NCI-H82 (cell line): ENCODE results near the gene MFSD8.
A peak's percentile ranks its signal among the peaks of the same experiment; 100 is the strongest.
"Not testable (repeated sequence)": the region's sequence is repeated elsewhere in the genome, so short reads cannot be mapped to it uniquely, and the experiment has no call there.

Experiments used
- DNase-seq: peaks from one replicate; lab custom pipeline; 2025; lab: John Stamatoyannopoulos, UW

The MFSD8 gene

GRCh38 chr4:127936974-127937373 lies 28.0 kb downstream of the MFSD8 start:
- DNase-seq, result no peak

GRCh38 chr4:127931836-127932235 lies 33.1 kb downstream of the MFSD8 start:
- not testable (repeated sequence) for DNase-seq

GRCh38 chr4:127930175-127930574 lies 34.8 kb downstream of the MFSD8 start:
- DNase-seq, result no peak

- DNase-seq, result not testable (repeated sequence)
Observed at GRCh38 chr4:127925720-127926119, 39.3 kb downstream of the MFSD8 start.

GRCh38 chr4:127922226-127922625 lies 42.7 kb downstream of the MFSD8 start:
- DNase-seq, result no peak

- DNase-seq, result no peak
Observed at GRCh38 chr4:127920521-127920920, 44.5 kb downstream of the MFSD8 start.

GRCh38 chr4:127917151-127917550 lies 47.8 kb downstream of the MFSD8 start:
- no peak for DNase-seq

GRCh38 chr4:127916512-127916911 lies 48.5 kb downstream of the MFSD8 start:
- no peak for DNase-seq

- DNase-seq, result no peak
Observed at GRCh38 chr4:127905029-127905428, 59.9 kb downstream of the MFSD8 start.

GRCh38 chr4:127899682-127900081 lies 65.3 kb downstream of the MFSD8 start:
- not testable (repeated sequence) for DNase-seq

GRCh38 chr4:127896528-127896927 lies 68.4 kb downstream of the MFSD8 start:
- DNase-seq, result no peak

- no peak for DNase-seq
Observed at GRCh38 chr4:127896069-127896468, 68.9 kb downstream of the MFSD8 start.

- DNase-seq, result no peak
Observed at GRCh38 chr4:127889903-127890302, 75.1 kb downstream of the MFSD8 start.

- DNase-seq, result no peak
Observed at GRCh38 chr4:127888559-127888958, 76.4 kb downstream of the MFSD8 start.

GRCh38 chr4:127881563-127881864 lies 83.5 kb downstream of the MFSD8 start:
- DNase-seq, result no peak

GRCh38 chr4:127880763-127881562 lies 84.0 kb downstream of the MFSD8 start, which contains the start of gene PLK4:
Gene PLK4 (plus strand): TSS chr4:127880893. CDS start chr4:127881135, 242 bp downstream.
- peak; percentile 96 for DNase-seq

GRCh38 chr4:127875791-127876190 lies 89.2 kb downstream of the MFSD8 start:
- DNase-seq, result no peak

- no peak for DNase-seq
Observed at GRCh38 chr4:127870688-127871087, 94.3 kb downstream of the MFSD8 start.

- DNase-seq, result no peak
Observed at GRCh38 chr4:127870281-127870680, 94.7 kb downstream of the MFSD8 start.

- DNase-seq, result no peak
Observed at GRCh38 chr4:127868196-127868595, 96.8 kb downstream of the MFSD8 start.
